HepG2 (cell line): Measurements from ENCODE around the gene ATG3. TPM values are rescaled to one million over a fixed set of nuclear protein-coding genes. Genes with fewer than 3 reads are reported as not detected.

ENCODE experiments used
- ELF4 ChIP-seq: sonication (generic); formaldehyde crosslinking; IDR thresholded peaks from 2 replicates; pipeline ENCODE4 v1.5.0; 2020; ENCODE audit warnings: missing genetic modification reagents, mild to moderate bottlenecking, moderate library complexity, borderline replicate concordance
- FOXC1 ChIP-seq: sonication (generic); formaldehyde crosslinking; IDR thresholded peaks from 2 replicates; pipeline ENCODE4 v1.8.0; 2022; ENCODE audit warnings: mild to moderate bottlenecking, missing genetic modification reagents, borderline replicate concordance
- FOXK1 ChIP-seq: sonication (generic); formaldehyde crosslinking; IDR thresholded peaks from 2 replicates; pipeline ENCODE4 v1.4.0; 2020; ENCODE audit warnings: low read depth, missing genetic modification reagents, borderline replicate concordance
- FOXO4 ChIP-seq: sonication (generic); formaldehyde crosslinking; conservative IDR thresholded peaks from 2 replicates; pipeline ENCODE4 v1.8.1; 2023; ENCODE audit warnings: missing genetic modification reagents
- GZF1 ChIP-seq: sonication (generic); formaldehyde crosslinking; IDR thresholded peaks from 2 replicates; pipeline ENCODE4 v1.5.1; 2020; ENCODE audit warnings: mild to moderate bottlenecking, missing genetic modification reagents
- HNF4A ChIP-seq: sonication (generic); formaldehyde crosslinking; IDR thresholded peaks from 2 replicates; pipeline ENCODE4 v1.4.0; 2020; ENCODE audit warnings: missing genetic modification reagents
- RELA ChIP-seq: sonication (generic); formaldehyde crosslinking; IDR thresholded peaks from 2 replicates; pipeline ENCODE4 v1.4.0; 2020; ENCODE audit warnings: missing genetic modification reagents
- RFXANK ChIP-seq: IDR thresholded peaks from 2 replicates; pipeline ENCODE4 v1.6.1; 2016
- RNF2 ChIP-seq: fragments of 450-650 bp; conservative IDR thresholded peaks from 2 replicates; pipeline ENCODE4 v1.6.1; 2016; ENCODE audit warnings: low read depth
- SRSF9 ChIP-seq: fragments of 200-400 bp; formaldehyde crosslinking; IDR thresholded peaks from 2 replicates; pipeline ENCODE4 v1.6.1; 2018; ENCODE audit warnings: borderline replicate concordance, mild to moderate bottlenecking, low read depth, low read length; ENCODE audit not compliant: insufficient read depth, poor library complexity, severe bottlenecking
- THAP7 ChIP-seq: sonication (generic); formaldehyde crosslinking; IDR thresholded peaks from 2 replicates; pipeline ENCODE4 v1.8.1; 2023; ENCODE audit warnings: mild to moderate bottlenecking, missing genetic modification reagents
- ZBTB10 ChIP-seq: sonication (generic); formaldehyde crosslinking; IDR thresholded peaks from 2 replicates; pipeline ENCODE4 v1.4.0; 2020; ENCODE audit warnings: missing genetic modification reagents, borderline replicate concordance
- ZKSCAN8 ChIP-seq: IDR thresholded peaks from 2 replicates; pipeline ENCODE4 v1.6.1; 2016; ENCODE audit warnings: borderline replicate concordance, missing genetic modification reagents, missing compliant biosample characterization
- ZNF574 ChIP-seq: sonication (generic); formaldehyde crosslinking; IDR thresholded peaks from 2 replicates; pipeline ENCODE4 v1.4.0; 2020; ENCODE audit warnings: missing genetic modification reagents
- polyA plus RNA-seq, 8 experiments: library from polyadenylated mRNA; depleted of rRNA in 3 of 8; stranded (reverse) in 7 of 8; unstranded in 1 of 8; fragments of >200 nt; fragmentation: Illumina TruSeq in 4 of 8; extraction: Trizol in 4 of 8; gene quantifications; 2 replicates each; pipeline versions ENCODE4 v1.2.1 to v1.2.3, GENCODE V29; 2011 to 2016; ENCODE audit warnings: low read depth in 4 of 8, missing spikeins in 1 of 8, mixed read lengths in 1 of 8; ENCODE audit not compliant: insufficient read depth in 1 of 8
- total RNA-seq, 5 experiments: library from RNA; depleted of rRNA; stranded (reverse); fragments of >200 nt; fragmentation: Illumina TruSeq; extraction: Trizol; gene quantifications; 2 replicates each; pipeline ENCODE4 v1.2.3, GENCODE V29; 2016; ENCODE audit warnings: low read depth in 1 of 5

Gene ATG3
- total and polyA plus RNA-seq, 2 of the 13 experiments (the other 11 are each of a cell fraction or from before 2014, with no cell fraction given), result 19.6 to 34.8 TPM

GRCh38 chr3:112561734-112562529 is at the start of gene ATG3, which contains the start of gene SLC35A5 (continued):
- TF ChIP-seq FOXC1 (peak; percentile 60; the same call in 1 of the 2 replicates), RELA (CRISPR knock-in tag) (no peak), ELF4 (CRISPR knock-in tag) (peak; percentile 90; the same call in 1 of the 2 replicates), RFXANK (CRISPR knock-in tag) (no peak), THAP7 (CRISPR knock-in tag) (peak; percentile 84; the same call in 1 of the 2 replicates), RNF2 (peak; percentile 73; the same call in 1 of the 2 replicates), ZNF574 (CRISPR knock-in tag) (peak; percentile 90), FOXO4 (CRISPR knock-in tag) (no peak), GZF1 (0 out of 2 replicates have a peak, but pooled peaks have one; percentile 75), ZKSCAN8 (CRISPR knock-in tag) (no peak; the same call in 1 of the 2 replicates), SRSF9 (no peak), HNF4A (CRISPR knock-in tag) (no peak), ZBTB10 (CRISPR knock-in tag) (peak; percentile 43; the same call in 1 of the 2 replicates), FOXK1 (peak; percentile 67)
